BLaER1 treated with 17β-estradiol and CSF1 and Interleukin-3, amounts not matched to agents 10 nM and 100 nM (cell line): ENCODE measurements around the gene GUCD1.
"Not testable (repeated sequence)": the region's sequence is repeated elsewhere in the genome, so short reads cannot be mapped to it uniquely, and the experiment has no call there.

Experiments
- H3K27ac ChIP-seq, 11 experiments: shearing (Covaris generic); formaldehyde crosslinking; 2 replicates each; pipeline ENCODE4 v1.8.1; 2022
- H3K27me3 ChIP-seq, 11 experiments: shearing (Covaris generic); formaldehyde crosslinking; 2 replicates each; pipeline ENCODE4 v1.8.1; 2022
- H3K36me3 ChIP-seq, 11 experiments: shearing (Covaris generic); formaldehyde crosslinking; 2 replicates each; pipeline ENCODE4 v1.8.1; 2022
- H3K4me1 ChIP-seq, 10 experiments: shearing (Covaris generic); formaldehyde crosslinking; 2 replicates each; pipeline ENCODE4 v1.8.1; 2022
- H3K4me2 ChIP-seq, 11 experiments: shearing (Covaris generic); formaldehyde crosslinking; 2 replicates each; pipeline ENCODE4 v1.8.1; 2022
- H3K4me3 ChIP-seq, 10 experiments: shearing (Covaris generic); formaldehyde crosslinking; 2 replicates each; pipeline ENCODE4 v1.8.1; 2022
- H3K9ac ChIP-seq, 11 experiments: shearing (Covaris generic); formaldehyde crosslinking; 2 replicates each; pipeline ENCODE4 v1.8.1; 2022
- H3K9me3 ChIP-seq, 11 experiments: shearing (Covaris generic); formaldehyde crosslinking; replicated peaks in 1 of 11; 2 replicates each; pipeline ENCODE4 v1.8.1; 2022
- H4K20me1 ChIP-seq, 11 experiments: shearing (Covaris generic); formaldehyde crosslinking; 2 replicates each; pipeline ENCODE4 v1.8.1; 2022
- Cebpa-rat ChIP-seq, 11 experiments: shearing (Covaris generic); IDR thresholded peaks; 2 replicates each; pipeline ENCODE4 v1.8.1; 2022

GUCD1 gene

GRCh38 chr22:24564376-24565058 lies 9.6 kb upstream of the GUCD1 start:
- Histone ChIP-seq H4K20me1 (peaks cover 78 to 100% (median 99%) of the 10 kb centered on the region in 11 experiments), H3K27ac (no peak overlapping the region), H3K4me3 (no peak overlapping the region), H3K9ac (peak overlapping the region in 5 of 11 experiments; percentile 3 to 26 (median 16); a peak in 4 of 22 replicates), H3K36me3 (peaks cover 87 to 100% (median 100%) of the 10 kb centered on the region in 11 experiments), H3K9me3 (no peaks in the 10 kb centered on the region), H3K4me2 (no peak overlapping the region), H3K4me1 (peaks cover 2 to 13% (median 3%) of the 10 kb centered on the region in 10 experiments; a peak in 13 of 20 replicates), H3K27me3 (no peaks in the 10 kb centered on the region)
- no peak for TF ChIP-seq Cebpa-rat (IDR thresholded peaks at IDR 0.05)

GRCh38 chr22:24563246-24563645 lies 8.3 kb upstream of the GUCD1 start:
- TF ChIP-seq Cebpa-rat (IDR thresholded peaks at IDR 0.05) = no peak
- peaks cover 90 to 100% (median 100%) of the 10 kb centered on the region in 11 experiments for H4K20me1 ChIP-seq
- H3K4me3 ChIP-seq = no peak overlapping the region
- H3K36me3 ChIP-seq = peaks cover 87 to 100% (median 100%) of the 10 kb centered on the region in 11 experiments
- peaks cover 13 to 25% (median 15%) of the 10 kb centered on the region in 10 experiments; a peak in 18 of 20 replicates for H3K4me1 ChIP-seq
- peak overlapping the region in 4 of 11 experiments; percentile 5 to 36 (median 22); a peak in 1 of 22 replicates for H3K9ac ChIP-seq
- no peak overlapping the region for H3K27ac ChIP-seq
- no peak overlapping the region for H3K4me2 ChIP-seq
- H3K9me3 ChIP-seq = no peaks in the 10 kb centered on the region
- no peaks in the 10 kb centered on the region for H3K27me3 ChIP-seq

- Histone ChIP-seq H4K20me1 (peaks cover 52 to 89% (median 83%) of the 10 kb centered on the region in 11 experiments), H3K27ac (no peak overlapping the region), H3K4me1 (peaks cover 30 to 43% (median 33%) of the 10 kb centered on the region in 10 experiments), H3K4me2 (peak overlapping the region in 7 of 11 experiments; percentile 1 to 96 (median 7); a peak in 5 of 22 replicates), H3K27me3 (no peaks in the 10 kb centered on the region), H3K9ac (peak overlapping the region in 6 of 11 experiments; percentile 21 to 41 (median 28); a peak in 7 of 22 replicates), H3K9me3 (no peaks in the 10 kb centered on the region), H3K36me3 (peaks cover 61 to 77% (median 75%) of the 10 kb centered on the region in 11 experiments), H3K4me3 (no peak overlapping the region)
- TF ChIP-seq Cebpa-rat (IDR thresholded peaks at IDR 0.05) = no peak
Measured at GRCh38 chr22:24559471-24559870, 4.5 kb upstream of the GUCD1 start.

- Histone ChIP-seq H3K27me3 (no peaks in the 10 kb centered on the region), H3K9ac (peak within 1 kb of the TSS; percentile 89 to 99 (median 98)), H3K27ac (peak within 1 kb of the TSS; percentile 95 to 100 (median 98)), H4K20me1 (peaks cover 48 to 89% (median 81%) of the 10 kb centered on the region in 11 experiments; a peak in 21 of 22 replicates), H3K36me3 (peaks cover 40 to 58% (median 53%) of the 10 kb centered on the region in 11 experiments), H3K4me2 (peak within 1 kb of the TSS; percentile 96 to 100 (median 98)), H3K4me3 (peak within 1 kb of the TSS; percentile 86 to 99 (median 98)), H3K4me1 (peaks cover 66 to 72% (median 69%) of the 10 kb centered on the region in 10 experiments), H3K9me3 (no peaks in the 10 kb centered on the region)
- TF ChIP-seq Cebpa-rat (IDR thresholded peaks at IDR 0.05) = no peak
Measured at GRCh38 chr22:24555165-24556039, 464 bp upstream of the GUCD1 start, which contains the start of gene SNRPD3. Gene SNRPD3, plus strand, starts transcription at chr22:24555999. Its CDS starts 1,676 bp downstream, at chr22:24557675.

- H3K36me3 ChIP-seq = peaks cover 35 to 58% (median 53%) of the 10 kb centered on the region in 11 experiments
- H3K4me2 ChIP-seq = peak overlapping the region; percentile 92 to 100 (median 98)
- no peaks in the 10 kb centered on the region for H3K9me3 ChIP-seq
- peak overlapping the region; percentile 89 to 99 (median 98) for H3K9ac ChIP-seq
- peaks cover 56 to 77% (median 64%) of the 10 kb centered on the region in 10 experiments for H3K4me1 ChIP-seq
- no peak for TF ChIP-seq Cebpa-rat (IDR thresholded peaks at IDR 0.05)
- H3K4me3 ChIP-seq = peak overlapping the region; percentile 86 to 99 (median 98)
- peak overlapping the region; percentile 90 to 98 (median 96); a peak in 21 of 22 replicates for H3K27ac ChIP-seq
- no peaks in the 10 kb centered on the region for H3K27me3 ChIP-seq
- peaks cover 52 to 89% (median 81%) of the 10 kb centered on the region in 11 experiments; a peak in 21 of 22 replicates for H4K20me1 ChIP-seq
Measured at GRCh38 chr22:24553597-24554312, 1.2 kb downstream of the GUCD1 start.

- Histone ChIP-seq H3K4me3 (peak overlapping the region in 9 of 10 experiments; percentile 88 to 99 (median 98); a peak in 15 of 20 replicates), H3K9ac (peak overlapping the region; percentile 89 to 99 (median 98); a peak in 21 of 22 replicates), H3K27ac (peak overlapping the region in 10 of 11 experiments; percentile 90 to 98 (median 96); a peak in 17 of 22 replicates), H3K4me2 (peak overlapping the region; percentile 92 to 100 (median 98)), H3K36me3 (peaks cover 35 to 58% (median 53%) of the 10 kb centered on the region in 11 experiments), H3K4me1 (peaks cover 46 to 67% (median 54%) of the 10 kb centered on the region in 10 experiments), H4K20me1 (peaks cover 59 to 89% (median 83%) of the 10 kb centered on the region in 11 experiments; a peak in 21 of 22 replicates)
- H3K27me3 ChIP-seq, H3K9me3 ChIP-seq: not testable (repeated sequence)
Measured at GRCh38 chr22:24552503-24553286, 2.2 kb downstream of the GUCD1 start.

GRCh38 chr22:24550902-24551435 lies 4.0 kb downstream of the GUCD1 start:
- H3K36me3 ChIP-seq = peaks cover 46 to 67% (median 62%) of the 10 kb centered on the region in 11 experiments
- H3K9me3 ChIP-seq = no peaks in the 10 kb centered on the region
- H3K27ac ChIP-seq = peak overlapping the region in 3 of 11 experiments; percentile 25 to 39 (median 33); a peak in 5 of 22 replicates
- H3K9ac ChIP-seq = peak overlapping the region in 5 of 11 experiments; percentile 12 to 41 (median 26); a peak in 8 of 22 replicates
- no peak overlapping the region for H3K4me3 ChIP-seq
- peak overlapping the region in 7 of 11 experiments; percentile 7 to 98 (median 40); a peak in 11 of 22 replicates for H3K4me2 ChIP-seq
- peaks cover 68 to 86% (median 83%) of the 10 kb centered on the region in 11 experiments; a peak in 21 of 22 replicates for H4K20me1 ChIP-seq
- H3K27me3 ChIP-seq = no peaks in the 10 kb centered on the region
- H3K4me1 ChIP-seq = peaks cover 34 to 54% (median 42%) of the 10 kb centered on the region in 10 experiments
- TF ChIP-seq Cebpa-rat (IDR thresholded peaks at IDR 0.05) = no peak
